ENCODE results near the gene COL19A1.

COL19A1 gene

GRCh38 chr6:70073637-70074036 is 207.3 kb downstream of the COL19A1 start:
- no peak for DNase-seq

- no peak for DNase-seq
These were observed 212.9 kb downstream of the COL19A1 start for GRCh38 chr6:70079241-70079640.

GRCh38 chr6:70080443-70081070 is 214.2 kb downstream of the COL19A1 start:
- DNase-seq = no peak

DNA sequence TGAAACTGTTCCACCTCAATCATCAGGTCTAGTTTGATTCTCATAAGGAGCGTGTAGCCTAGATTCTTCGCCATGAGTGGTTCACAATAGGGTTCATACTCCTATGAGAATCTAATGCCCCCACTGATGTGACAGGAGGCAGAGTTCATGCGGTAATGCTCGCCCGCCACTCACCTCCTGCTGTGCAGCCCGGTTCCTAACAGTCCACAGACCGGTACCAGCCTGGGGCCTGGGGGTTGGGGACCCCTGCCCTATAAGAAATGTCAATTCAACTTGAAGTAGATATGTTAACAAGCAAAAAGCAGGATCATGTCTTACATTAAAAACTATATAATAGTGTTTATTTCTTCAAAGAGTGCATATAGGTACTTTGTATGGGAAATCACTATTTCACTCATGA is 216.5 kb downstream of the COL19A1 start:
- DNase-seq = no peak

GRCh38 chr6:70086806-70087205 is 220.4 kb downstream of the COL19A1 start:
- no peak for DNase-seq

GRCh38 chr6:70094156-70094555 is 227.8 kb downstream of the COL19A1 start:
- DNase-seq = no peak

DNA sequence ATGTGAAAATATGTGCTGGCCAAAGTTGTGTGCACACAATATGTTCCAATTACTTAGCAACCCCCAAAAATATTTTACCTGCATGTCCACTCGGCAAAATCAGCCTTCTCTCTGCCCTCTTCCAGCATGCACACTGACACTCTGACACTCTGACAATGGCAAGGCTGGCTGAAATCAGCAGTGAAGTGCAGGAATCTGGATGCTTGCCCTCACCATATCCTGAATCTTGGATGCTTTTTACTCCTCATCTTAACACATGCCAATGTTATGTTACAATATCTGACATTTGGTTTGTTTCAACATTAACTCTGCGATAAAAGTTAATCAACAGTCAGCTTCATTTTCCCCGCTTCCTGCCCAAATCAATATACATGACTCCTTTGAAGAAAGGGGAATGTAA is 233.4 kb downstream of the COL19A1 start:
- no peak for DNase-seq

GRCh38 chr6:70103798-70104197 is 237.4 kb downstream of the COL19A1 start:
- DNase-seq = no peak

DNA sequence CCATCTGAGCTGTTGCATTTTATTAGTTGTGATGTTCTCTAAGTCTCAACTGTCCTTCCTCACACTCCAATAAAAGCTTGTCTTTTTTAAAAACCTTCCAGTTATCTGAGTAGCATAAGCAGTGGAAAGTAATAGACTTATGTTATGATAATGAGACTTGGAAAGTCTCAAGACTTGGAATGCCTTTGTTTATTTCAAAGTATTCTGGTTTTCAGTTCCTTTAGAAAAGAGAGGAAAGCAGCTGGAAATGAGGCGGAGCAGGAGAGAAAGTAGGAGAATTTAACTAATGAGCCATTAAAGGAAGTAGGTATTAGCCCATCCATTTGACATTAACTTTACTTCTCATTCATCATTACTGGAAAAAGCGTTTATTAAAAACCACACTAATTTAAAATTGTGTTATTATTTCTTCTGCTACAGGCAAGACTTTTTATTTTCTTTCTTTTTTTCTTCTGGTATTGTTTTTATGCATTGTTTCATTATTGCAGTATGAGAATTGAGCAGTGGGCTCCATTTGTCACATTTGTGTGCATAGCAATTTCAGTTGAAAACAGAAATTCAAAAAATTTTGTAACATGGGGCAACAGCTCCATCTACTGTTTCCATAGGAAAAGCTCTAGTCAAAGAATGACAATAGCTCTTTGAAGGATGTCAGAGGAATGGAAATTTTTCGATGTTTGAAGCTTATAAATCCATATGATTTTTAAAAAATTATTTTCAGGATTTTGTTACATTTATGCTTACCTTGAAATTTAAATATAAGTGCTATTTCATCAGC is 241.7 kb downstream of the COL19A1 start:
- DNase-seq = peak; percentile 22

GRCh38 chr6:70110126-70111022 is 244.0 kb downstream of the COL19A1 start:
- no peak for DNase-seq

DNA sequence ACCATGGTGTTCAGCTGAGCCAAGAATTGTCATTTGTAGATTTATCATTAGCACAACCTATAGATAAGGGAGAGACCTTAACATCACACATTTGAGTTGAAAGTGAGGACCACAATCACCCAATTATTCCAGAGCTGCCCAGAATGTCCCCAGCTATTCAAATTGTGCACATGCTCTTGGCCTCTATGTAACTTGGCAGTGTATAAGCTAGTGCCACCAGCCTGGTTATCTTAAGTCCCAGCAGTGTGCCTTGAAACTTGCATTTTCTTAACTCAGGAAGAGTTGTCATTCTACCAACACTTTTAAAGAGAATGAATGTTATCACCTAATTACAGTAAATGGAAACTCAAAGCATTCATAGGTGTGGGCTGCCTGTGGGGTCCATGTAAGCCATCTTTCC is 245.4 kb downstream of the COL19A1 start:
- DNase-seq = no peak

DNA sequence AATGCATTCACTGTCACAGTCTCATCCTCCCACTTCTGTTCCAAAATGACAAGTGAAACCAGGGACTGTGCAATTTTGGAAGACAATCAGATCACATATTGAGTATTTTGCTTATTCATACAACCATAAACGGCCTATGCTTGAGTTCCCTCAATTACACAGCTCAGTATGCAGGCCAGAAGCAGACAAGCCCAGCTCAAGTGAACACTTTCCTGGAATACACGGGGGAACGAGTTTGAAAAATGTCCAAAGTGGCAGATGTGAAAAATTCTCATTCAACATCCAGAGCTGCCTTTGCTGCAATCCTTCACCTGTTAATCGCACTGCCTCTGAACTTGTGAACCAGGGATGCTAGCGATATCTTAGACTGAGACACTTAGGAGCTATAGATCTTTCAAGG is 246.4 kb downstream of the COL19A1 start:
- no peak for DNase-seq

DNA sequence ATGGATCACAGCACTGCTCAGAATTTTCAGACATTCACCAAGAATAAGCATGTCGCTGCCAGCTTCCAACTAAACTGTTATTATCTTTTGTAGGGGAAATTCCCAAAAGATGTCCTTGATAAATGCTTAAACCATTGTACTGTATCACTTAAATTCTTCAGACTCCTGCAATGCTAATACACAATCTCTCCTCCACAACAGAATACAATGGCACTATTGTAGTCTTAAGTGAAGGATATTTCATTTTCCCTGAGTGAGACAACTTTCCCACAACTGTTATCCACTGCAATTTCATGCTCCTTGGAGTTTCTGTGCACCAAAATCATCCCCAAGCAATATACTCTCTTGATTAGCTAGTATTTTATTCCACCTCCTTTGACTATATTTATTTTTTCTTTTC is 246.8 kb downstream of the COL19A1 start:
- DNase-seq = no peak

DNA sequence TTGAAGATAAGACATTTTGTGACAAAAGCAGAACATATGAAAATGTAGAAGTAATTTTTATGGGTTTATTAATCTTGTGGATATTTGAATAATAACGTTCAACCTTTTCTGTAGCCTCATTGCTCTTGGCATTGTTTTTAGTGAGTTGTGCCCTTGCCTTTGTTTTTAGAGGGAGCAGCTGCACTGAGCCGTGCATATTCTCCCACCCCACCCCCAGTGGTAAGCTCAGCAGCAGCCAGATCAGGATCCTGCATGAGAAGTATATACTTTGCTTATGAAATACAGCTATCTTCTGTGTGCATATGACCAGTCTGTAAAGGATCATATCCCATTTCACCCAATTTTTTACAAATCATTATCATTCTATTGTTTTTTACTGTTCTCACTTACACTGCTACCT is 252.3 kb downstream of the COL19A1 start:
- no peak for DNase-seq

DNA sequence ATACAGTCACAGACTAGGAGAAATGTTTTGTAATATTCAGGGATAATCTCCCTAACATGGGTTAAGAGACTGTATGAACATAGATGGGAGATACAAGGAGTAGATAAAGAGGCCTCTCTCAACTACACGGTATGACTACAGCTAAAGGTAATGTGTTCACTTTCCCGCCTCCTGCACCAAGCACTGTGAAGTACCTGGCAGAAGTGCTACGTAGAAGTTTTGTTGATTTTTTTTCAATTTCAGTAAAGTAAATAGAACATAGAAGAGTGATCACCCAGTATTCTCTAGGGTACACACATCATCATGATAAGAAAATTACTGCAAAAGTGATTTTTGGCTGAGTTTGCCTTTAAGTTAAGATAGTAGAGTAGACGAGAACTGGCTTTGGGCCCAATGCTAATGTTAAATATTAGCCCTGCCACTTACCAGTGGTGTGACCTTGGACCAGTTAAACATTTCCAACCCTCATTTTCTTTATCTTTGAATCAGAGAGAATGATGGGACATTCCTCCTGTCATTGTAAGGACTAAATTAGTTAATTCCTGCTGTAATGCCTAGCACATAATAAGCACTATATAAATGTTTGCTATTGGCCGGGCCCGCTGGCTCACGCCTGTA is 253.0 kb downstream of the COL19A1 start:
- no peak for DNase-seq

GRCh38 chr6:70124443-70124842 is 258.1 kb downstream of the COL19A1 start:
- no peak for DNase-seq

GRCh38 chr6:70124882-70125545 is 258.7 kb downstream of the COL19A1 start:
- DNase-seq = no peak

DNA sequence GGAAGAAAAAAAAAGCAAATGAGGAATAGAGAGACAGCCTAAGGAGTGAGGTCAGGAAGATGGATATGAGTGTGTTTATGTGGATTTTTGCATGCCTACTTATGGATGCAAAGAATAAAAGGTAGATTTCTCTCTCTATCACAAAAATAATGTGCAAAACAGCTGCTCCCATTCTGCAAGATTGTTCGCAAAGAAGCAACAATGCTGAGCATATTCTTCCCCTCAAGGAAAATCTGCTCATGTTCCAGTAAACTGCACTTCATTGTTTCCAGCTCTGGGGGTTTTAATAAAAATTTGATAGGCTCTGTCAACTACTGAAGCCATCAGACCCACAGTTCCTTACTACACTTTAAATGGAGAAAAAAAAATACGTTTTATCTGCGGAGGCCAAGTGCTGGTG is 259.2 kb downstream of the COL19A1 start:
- DNase-seq = no peak

DNA sequence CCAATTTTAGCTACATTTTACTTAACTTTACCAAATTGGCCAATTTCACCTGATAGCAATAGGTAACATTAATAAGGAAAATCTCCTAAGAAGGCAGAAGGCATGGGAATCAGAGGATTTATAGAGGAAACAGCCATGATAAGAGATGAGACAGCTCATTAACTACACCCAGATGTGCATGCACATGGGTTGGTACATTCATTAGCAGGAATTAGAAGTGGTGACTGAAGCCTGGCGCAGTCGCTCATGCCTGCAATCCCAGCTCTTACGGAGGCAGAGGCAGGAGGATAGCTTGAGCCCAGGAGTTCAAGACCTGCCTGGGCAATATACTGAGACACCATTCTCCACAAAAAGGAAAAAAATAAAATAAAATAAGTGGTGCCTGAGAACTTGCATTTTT is 263.0 kb downstream of the COL19A1 start:
- DNase-seq = no peak

DNA sequence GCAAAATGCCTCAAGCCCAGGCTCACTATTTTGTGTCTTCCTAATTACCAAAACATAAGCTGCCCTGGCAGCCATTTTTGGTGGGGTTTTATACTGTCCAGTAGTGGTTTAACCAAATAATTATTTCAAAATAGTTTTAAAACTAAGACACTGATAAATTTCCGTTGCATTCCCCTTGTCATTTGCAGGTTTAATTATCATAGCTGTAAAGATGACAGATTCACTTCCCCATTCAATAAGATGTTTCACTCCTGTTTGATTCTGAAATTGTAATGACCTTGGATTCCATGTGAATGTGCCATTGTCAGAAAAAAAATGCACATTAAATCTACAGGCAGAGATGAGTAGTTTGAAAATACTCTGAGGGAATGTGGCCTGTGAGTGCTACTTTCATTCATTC is 264.5 kb downstream of the COL19A1 start:
- DNase-seq = no peak

DNA sequence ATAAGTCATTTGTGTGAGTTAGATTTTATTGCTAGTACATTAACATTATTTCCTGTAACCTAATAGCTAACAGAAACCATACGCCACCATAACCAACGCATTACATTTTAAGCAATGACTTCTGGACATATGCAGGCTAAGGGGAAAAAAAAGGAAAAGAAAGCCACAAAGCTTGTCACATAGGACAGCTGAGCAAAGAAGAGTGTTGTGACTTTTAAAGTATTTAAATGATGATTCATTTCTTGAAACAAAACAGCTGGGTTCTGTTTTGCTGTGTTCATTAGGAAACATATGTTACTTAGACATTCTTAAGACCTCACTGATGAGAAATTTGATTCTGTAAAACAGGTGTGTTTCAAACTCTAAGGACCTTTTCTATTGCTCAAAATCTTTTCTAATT is 265.2 kb downstream of the COL19A1 start:
- no peak for DNase-seq

DNA sequence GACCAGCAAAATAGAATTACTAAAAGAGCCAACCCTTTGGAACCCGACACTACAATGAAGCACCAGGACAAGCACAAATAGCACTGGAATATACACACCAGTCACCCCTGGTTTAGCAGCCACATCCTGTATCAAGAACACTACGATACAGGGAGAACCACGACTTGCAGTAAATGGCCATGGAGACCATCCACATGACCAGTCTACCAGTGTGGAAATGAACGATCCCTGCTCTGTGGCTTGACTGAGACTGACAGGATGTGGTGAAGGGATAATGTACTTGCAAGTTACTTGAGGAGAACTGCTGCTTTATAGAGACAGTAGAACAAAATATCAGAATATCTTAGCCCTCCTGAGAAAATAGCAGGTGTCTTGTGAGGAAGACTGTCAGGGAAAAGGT is 266.9 kb downstream of the COL19A1 start:
- no peak for DNase-seq

- DNase-seq = no peak
These were observed 268.2 kb downstream of the COL19A1 start for GRCh38 chr6:70134542-70134941.
